ENCODE results near the gene FFAR2. TPM values are rescaled to one million over a fixed set of nuclear protein-coding genes. Genes with fewer than 3 reads are reported as not detected.
"Not testable (repeated sequence)": the region's sequence is repeated elsewhere in the genome, so short reads cannot be mapped to it uniquely, and the experiment has no call there.

FFAR2 gene
- not detected in 2 replicates for total RNA-seq (2014; rRNA removed; shearing (Covaris generic))

- DNase-seq (ENCODE audit: low read depth), result no peak
Measured at GRCh38 chr19:35447606-35448469, at the start of gene FFAR2. Gene FFAR2, plus strand, starts transcription at chr19:35448257. Its CDS starts 1,458 bp downstream, at chr19:35449715.

DNA sequence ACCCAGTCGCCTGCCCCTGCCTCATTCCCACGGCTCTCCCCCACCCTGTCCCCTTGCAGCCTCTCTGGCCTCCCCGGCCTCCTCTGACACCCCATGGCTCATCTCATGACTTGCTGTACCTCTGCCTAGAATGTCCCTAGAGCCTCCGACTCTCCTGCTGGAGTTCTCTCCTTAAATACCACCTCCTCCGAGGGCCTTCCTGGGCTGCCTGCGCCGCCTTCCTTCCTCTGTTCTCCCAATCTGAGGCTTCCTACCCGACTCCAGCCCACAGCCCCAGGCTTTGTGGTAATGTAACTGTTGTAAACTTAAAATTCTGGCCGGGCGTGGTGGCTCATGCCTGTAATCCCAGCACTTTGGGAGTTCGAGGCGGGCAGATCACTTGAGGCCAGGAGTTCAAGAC, 49.5 kb upstream of the FFAR2 start:
- no peak for DNase-seq (ENCODE audit: low read depth)

GRCh38 chr19:35399231-35399630, 48.8 kb upstream of the FFAR2 start:
- no peak for DNase-seq (ENCODE audit: low read depth)

GRCh38 chr19:35399948-35400772, 47.9 kb upstream of the FFAR2 start:
- no peak for DNase-seq (ENCODE audit: low read depth)

- no peak for DNase-seq (ENCODE audit: low read depth)
Measured at GRCh38 chr19:35400773-35401100, 47.3 kb upstream of the FFAR2 start.

- not testable (repeated sequence) for DNase-seq (ENCODE audit: low read depth)
Measured at GRCh38 chr19:35401416-35401815, 46.6 kb upstream of the FFAR2 start.

DNA sequence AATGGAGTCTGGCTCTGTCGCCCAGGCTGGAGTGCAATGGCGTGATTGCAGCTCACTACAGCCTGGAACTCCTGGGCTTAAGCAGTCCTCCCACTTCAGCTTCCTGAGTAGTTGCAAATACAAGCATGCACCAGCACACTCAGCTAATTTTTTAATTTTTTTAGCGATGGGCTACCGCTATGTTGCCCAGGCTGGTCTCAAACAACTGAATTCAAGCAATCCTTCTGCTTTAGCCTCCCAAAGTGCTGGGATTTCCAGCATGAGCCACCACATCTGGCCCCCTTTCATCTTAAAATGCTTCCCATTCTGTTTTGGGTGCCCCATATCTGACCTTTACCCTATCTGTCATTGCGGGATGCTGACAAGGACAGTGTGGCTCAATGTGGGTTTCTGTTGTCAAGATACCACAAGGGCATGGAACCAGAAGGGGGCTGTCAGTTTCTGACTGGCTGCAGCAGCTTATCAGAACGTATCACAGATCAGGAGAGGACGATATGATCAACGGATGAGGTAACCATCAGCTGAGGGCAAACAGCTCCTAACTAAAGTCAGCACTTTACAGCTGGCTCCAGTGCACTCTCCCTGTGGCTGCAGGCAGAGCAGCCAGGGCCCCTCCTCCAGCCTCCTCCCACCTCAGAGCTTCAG, 44.8 kb upstream of the FFAR2 start:
- DNase-seq (ENCODE audit: low read depth), result no peak

DNA sequence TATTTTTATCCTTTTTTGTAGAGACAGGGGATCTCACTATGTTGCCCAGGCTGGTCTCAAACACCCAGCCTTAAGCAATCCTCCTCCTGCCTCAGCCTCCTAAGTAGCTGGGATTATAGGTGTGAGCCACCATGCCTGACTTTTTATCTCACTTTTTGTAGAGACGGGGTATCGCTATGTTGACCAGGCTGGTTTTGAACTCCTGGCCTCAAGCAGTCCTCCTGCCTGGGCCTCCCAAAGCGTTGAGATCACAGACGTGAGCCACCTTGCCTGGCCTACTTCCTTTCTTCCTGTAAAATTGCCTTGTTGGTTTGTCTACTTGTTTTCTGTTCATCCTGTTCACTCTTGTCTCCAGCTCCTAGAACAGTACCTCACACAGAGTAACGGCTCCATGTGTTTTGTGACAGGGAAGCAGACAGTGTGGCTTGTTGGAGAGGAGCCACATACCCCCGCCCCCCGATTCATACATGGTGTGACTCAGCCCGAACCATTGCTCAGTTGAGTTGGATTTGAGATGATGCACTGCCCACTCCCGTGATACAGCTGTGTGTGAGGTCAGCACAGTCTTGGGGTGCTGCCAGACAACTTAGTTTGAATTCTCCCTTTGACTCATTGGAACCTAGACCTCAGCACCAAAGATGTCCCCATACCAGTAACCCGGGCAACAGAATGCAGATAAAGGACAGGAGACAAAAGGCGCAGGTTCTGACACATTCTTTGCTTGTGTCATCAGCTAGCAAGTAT, 43.0 kb upstream of the FFAR2 start:
- peak; percentile 95 for DNase-seq (ENCODE audit: low read depth)

GRCh38 chr19:35407619-35408018, 40.4 kb upstream of the FFAR2 start:
- no peak for DNase-seq (ENCODE audit: low read depth)

DNA sequence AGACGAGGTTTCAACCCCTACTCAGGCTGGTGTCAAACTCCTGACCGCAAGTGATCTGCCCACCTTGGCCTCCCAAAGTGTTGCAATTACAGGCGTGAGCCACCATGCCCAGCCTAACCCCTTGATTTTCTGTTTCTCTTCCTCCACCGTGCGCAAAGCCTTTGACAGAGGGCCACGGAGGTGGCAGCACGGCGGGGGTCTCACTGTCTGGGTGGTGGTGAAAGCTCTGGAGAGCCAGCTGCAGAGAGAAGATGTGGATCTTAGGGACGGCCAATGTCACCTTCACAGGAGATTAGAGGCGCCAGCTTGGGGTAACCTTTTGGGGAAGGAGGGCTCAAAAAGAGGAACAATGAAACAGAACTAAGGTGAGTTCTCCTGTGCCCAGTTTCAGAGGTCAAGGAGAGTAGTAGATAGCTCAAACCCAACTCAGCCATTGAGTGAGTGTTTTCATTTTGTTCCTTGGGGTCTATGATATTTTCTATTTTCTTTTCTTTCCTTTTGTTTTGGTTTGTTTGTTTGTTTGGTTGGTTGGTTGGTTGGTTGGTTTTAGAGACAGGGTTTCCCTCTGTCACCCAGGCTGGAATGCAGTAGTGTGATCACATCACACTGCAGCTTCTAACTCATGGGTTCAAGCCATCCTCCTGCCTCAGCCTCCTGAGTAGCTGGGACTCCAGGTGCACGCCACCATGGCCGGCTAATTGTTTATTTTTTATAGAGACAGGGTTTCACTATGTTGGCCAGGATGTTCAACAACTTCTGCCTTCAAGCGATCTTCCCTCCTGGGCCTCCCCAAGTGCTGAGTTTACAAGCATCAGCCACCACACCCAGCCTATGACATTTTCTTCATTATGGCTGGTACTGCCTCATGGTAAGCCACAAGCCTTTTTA, 39.5 kb upstream of the FFAR2 start:
- DNase-seq (ENCODE audit: low read depth), result no peak

GRCh38 chr19:35409191-35409590, 38.9 kb upstream of the FFAR2 start:
- no peak for DNase-seq (ENCODE audit: low read depth)

DNA sequence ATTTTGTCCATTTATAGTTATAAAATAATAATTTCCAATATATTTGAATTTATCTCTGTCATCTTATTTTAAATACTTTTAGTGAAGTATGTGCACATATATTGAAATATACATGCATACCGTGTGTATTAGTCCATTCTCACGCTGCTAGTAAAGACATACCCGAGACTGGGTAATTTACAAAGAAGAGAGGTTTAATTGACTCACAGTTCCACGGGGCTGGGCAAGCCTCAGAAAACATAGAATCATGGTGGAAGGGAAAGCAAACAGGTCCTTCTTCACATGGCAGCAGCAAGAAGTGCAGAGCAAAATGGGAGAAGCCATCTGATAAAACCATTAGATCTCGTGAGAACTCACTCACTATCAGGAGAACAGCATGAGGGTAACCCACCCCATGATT, 37.6 kb upstream of the FFAR2 start:
- DNase-seq (ENCODE audit: low read depth), result no peak

DNA sequence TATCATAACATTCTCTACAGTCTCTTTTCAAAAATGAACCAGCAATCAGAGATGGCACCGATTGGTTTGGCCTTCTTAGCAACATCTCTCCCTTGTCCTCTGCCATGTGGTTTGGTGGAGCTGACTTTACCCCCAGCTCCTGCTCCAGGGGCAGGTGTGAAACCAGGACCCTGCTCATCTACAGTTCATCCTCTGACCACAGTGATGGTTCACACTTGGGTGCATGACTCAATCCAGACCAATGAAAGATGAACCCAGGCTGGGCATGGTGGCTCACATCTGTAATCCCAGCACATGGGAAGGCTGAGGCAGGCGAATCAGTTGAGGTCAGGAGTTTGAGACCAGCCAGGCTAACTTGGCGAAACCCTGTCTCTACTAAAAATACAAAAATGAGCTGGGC, 33.6 kb upstream of the FFAR2 start:
- DNase-seq (ENCODE audit: low read depth), result no peak

DNA sequence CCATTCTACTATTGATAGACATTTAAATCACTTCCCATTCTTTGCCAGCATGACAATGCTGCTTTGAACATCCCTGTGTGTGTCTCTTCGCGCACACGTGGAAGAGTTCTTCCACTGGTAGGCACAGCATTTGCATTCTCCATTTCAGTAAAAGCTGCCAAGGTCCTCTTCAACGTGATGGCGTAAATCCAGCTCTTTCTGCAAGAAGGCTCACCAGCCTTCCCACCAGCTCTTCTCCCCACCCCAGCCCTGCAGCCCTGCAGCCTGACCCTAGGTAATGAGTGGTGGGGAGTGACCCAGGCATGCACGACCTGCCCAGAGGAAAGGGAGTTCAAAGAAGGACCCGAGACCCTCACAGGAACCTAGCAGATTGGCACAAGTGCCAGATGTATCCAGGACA, 31.7 kb upstream of the FFAR2 start:
- DNase-seq (ENCODE audit: low read depth), result no peak

DNA sequence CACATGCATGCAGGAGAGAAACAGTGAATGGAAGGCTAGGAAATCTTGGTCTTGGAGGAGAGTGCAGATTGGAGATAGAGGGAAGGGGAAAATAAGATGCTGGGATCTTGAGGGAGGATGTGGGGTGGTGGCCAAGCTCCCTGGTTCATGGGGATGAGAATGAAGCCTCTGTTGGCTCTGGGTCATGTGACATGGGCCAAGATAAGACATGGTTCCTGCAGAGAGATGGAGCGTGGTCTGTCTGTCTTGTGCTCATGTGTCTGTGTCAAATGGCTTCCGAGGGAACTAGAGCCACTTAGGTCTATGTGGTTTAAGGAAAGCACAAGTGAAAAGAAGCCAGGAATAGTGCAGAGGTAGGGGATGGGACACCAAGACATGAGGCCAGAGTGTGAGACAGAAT, 30.8 kb upstream of the FFAR2 start:
- DNase-seq (ENCODE audit: low read depth), result no peak

DNA sequence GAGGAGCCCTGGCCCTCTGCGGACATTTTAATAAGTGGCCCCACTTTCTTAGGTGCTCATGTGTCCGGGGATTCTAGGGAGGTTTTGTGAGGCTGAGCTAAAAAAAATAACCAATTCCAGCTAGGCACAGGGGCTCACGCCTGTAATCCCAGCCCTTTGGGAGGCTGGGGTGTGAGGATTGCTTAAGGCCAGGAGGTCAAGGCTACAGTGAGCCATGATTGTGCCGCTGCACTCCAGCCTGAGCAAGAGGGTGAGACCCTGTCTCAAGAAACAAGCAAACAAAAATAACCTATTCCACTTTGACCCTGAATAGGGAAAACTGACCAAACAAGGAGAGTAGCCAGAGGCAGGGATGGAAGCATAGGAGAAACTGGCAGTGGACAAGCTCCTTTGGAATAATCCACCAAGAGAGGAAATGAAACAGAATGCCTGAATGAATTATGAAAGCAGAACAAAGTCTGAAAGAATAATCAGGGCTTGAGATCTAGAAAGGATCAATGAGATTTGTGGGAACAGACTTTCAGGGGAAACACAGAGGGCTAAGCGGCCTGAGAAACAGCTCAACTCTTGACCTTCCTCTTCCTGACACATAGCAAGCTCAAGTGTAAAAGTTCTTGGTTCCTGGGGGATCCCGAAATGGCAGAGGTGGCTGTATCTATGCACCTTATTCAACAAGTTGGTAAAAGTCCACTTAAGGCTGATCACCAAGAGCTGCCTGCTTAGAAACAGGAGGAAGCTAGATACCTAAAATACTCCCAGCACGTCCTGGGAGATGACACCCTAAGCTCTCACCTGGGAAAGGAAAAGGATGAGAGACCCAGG, 30.1 kb upstream of the FFAR2 start:
- no peak for DNase-seq (ENCODE audit: low read depth)

DNA sequence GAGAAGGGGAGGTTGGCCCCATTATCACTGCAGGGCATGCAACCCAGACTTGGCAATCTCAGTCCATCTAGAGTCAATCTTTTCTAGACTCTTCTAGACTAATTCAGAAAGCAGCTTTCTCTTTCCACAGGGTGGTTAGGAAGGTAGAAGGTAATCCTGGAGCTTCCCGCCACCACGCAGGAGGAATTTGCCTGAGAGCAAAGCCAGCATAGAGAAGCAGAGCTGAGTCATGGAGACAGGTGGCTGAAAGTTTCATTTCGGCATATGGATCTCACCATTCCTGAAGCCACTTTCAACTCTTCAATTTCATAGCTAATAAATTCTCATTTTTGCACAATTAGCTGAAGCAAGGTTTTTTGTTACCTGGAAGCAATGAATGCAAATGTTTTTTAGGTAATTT, 29.0 kb upstream of the FFAR2 start:
- no peak for DNase-seq (ENCODE audit: low read depth)

GRCh38 chr19:35419805-35420204, 28.3 kb upstream of the FFAR2 start:
- DNase-seq (ENCODE audit: low read depth), result no peak

DNA sequence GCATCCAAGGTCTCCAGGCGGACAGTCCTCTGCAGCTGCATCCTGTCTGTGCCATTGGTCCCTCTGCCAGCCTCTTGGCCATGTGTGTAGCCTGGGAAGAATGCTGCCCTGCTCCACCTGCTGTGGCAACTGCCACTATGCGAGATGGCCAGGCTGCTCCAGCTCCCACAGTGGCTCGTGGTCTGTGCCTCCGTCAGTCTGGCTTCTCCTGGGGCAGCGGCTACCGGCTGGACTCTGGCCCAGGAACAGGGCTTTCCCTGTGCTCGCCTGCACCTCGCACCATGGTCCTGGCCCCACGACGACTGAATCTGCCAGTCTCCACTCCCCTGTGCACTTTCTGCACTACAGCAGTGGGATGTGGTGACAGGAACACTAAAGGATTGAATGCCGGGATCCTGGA, 26.7 kb upstream of the FFAR2 start:
- DNase-seq (ENCODE audit: low read depth), result no peak

DNA sequence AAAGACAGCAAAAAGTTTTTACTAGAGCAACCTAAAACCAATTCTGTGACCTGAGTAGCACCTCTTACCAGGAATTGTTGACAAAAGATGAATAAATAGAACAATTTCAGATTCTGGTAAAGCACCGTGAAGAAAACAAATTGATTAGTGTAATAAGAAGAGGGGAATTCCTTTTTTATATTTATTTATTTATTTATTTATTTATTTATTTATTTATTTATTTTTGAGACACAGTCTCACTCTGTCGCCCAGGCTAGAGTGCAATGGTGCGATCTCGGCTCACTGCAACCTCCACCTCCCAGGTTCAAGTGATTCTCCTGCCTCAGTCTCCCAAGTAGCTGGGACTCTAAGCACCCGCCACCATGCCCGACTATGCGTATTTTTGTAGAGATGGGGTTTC, 24.7 kb upstream of the FFAR2 start:
- DNase-seq (ENCODE audit: low read depth), result not testable (repeated sequence)
